Panc1 (cell line): ENCODE data around the gene ASCC2. TPM values are rescaled to one million over a fixed set of nuclear protein-coding genes. Genes with fewer than 3 reads are reported as not detected.

Experiments
- ATAC-seq: fragments of 200-7000 bp; cut with Tn5 transposase; 2 replicates; pipeline ENCODE4 v1.9.1; 2020; ENCODE audit warnings: mild to moderate bottlenecking, moderate library complexity
- BruUV-seq: library from RNA; stranded (reverse); fragments of 400-500 nt; replicated peaks from 2 replicates; lab custom pipeline; 2021; lab: Mats Ljungman, UMichigan
- CTCF ChIA-PET: fragments of 300-600 bp; sonication (Branson Sonifier 250); formaldehyde crosslinking; loops from one replicate; lab custom pipeline; 2022; ENCODE audit warnings: antibody characterized with exemption; lab: Charles Lee
- POLR2A ChIA-PET: fragments of 300-600 bp; sonication (Branson Sonifier 250); formaldehyde crosslinking; loops from one replicate; lab custom pipeline; 2022; ENCODE audit warnings: antibody characterized with exemption; lab: Charles Lee
- DNase-seq: peaks from one replicate; pipeline ENCODE4 v3.0.0-alpha.2; 2010; ENCODE audit warnings: low read depth, low spot score
- H3K27ac ChIP-seq: 2 replicates; pipeline ENCODE4 v1.5.1; 2011; ENCODE audit warnings: mild to moderate bottlenecking, low read length, inconsistent platforms
- H3K27me3 ChIP-seq: fragments of 200-500 bp; sonication (Bioruptor generic); 2 replicates; pipeline ENCODE4 v1.6.0; 2014; ENCODE audit warnings: low read length, inconsistent platforms; ENCODE audit not compliant: control insufficient read depth, insufficient read depth
- H3K36me3 ChIP-seq: fragments of 200-500 bp; sonication (Bioruptor generic); 2 replicates; pipeline ENCODE4 v1.5.1; 2014; ENCODE audit warnings: inconsistent platforms, mild to moderate bottlenecking, low read length, moderate library complexity; ENCODE audit not compliant: control insufficient read depth, insufficient read depth
- H3K4me1 ChIP-seq: 2 replicates; pipeline ENCODE4 v1.5.1; 2011; ENCODE audit warnings: inconsistent platforms, mild to moderate bottlenecking, low read length, moderate library complexity; ENCODE audit not compliant: control insufficient read depth, insufficient read depth
- H3K4me3 ChIP-seq, 2 experiments: 2 replicates each; pipeline ENCODE4 v1.5.1; 2011 to 2012; ENCODE audit warnings: low read depth in 2 of 2, low read length in 2 of 2, mild to moderate bottlenecking in 2 of 2, inconsistent platforms in 1 of 2, moderate library complexity in 1 of 2
- H3K9me3 ChIP-seq: fragments of 200-500 bp; sonication (Bioruptor generic); 2 replicates; pipeline ENCODE4 v1.5.1; 2014; ENCODE audit warnings: low read depth, mild to moderate bottlenecking, inconsistent platforms, low read length, moderate library complexity; ENCODE audit not compliant: control insufficient read depth, insufficient read depth
- POLR2AphosphoS5 ChIP-seq: IDR thresholded peaks from 2 replicates; pipeline ENCODE4 v1.6.1; 2012; ENCODE audit warnings: mild to moderate bottlenecking, low read depth, low read length, moderate library complexity
- SIN3A ChIP-seq: IDR thresholded peaks from 2 replicates; pipeline ENCODE4 v1.6.1; 2012; ENCODE audit warnings: low read depth, mild to moderate bottlenecking, low read length, moderate library complexity, borderline replicate concordance; ENCODE audit not compliant: insufficient read depth
- TCF7L2 ChIP-seq: IDR thresholded peaks from 2 replicates; pipeline ENCODE4 v1.6.1; 2011; ENCODE audit warnings: mild to moderate bottlenecking, low read depth, low read length, inconsistent platforms
- in situ Hi-C: cut with HindIII; loops from 2 replicates; pipeline ENCODE4 v1.10.0; 2016; ENCODE audit warnings: low sequenced_read_pairs, low pct_unique_long_range_greater_than_20kb
- intact Hi-C: fragments of 100-400 bp; cut with micrococcal nuclease; formaldehyde crosslinking; loops from one replicate; pipeline ENCODE4 v1.10.0; 2022; ENCODE audit not compliant: unreplicated experiment
- total RNA-seq: library from RNA; stranded (reverse); gene quantifications from one replicate; pipeline ENCODE4 v1.2.1, GENCODE V29; 2021; ENCODE audit not compliant: unreplicated experiment
- TF ChIP-seq, protein P1 (sequence below), 2 experiments: IDR thresholded peaks; 2 replicates each; pipeline ENCODE4 v1.6.1; 2011 to 2012; ENCODE audit warnings: low read depth in 2 of 2, control low read depth in 1 of 2, low read length in 1 of 2, mild to moderate bottlenecking in 1 of 2, moderate library complexity in 1 of 2; ENCODE audit not compliant: insufficient read depth in 1 of 2
- TF ChIP-seq, protein P2 (sequence below): fragments of 450-650 bp; IDR thresholded peaks from 2 replicates; pipeline ENCODE4 v1.5.1; 2017; ENCODE audit warnings: mild to moderate bottlenecking

The ASCC2 gene
- total RNA-seq, 1 experiment from 2014 or later, result 52.0 TPM

DNA sequence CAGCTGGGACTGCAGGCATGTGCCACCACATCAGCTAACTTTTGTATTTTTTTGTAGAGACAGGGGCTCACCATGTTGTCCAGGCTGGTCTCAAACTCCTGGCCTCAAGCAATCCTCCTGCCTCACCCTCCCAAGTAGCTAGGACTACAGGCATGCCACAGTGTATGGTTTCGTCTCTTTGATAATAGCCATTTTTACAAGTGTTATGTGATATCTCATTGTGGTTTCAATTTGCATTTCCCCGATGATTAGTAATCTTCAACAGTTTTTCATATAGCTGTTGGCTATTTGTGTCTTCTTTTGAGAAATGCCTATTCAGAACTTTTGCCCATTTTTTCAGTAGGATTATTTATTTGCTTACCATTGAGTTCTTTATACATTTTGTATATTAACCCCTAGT lies 35.9 kb upstream of the ASCC2 start:
- no peaks in the 10 kb centered on the region for H3K27me3 ChIP-seq
- TF ChIP-seq SIN3A (no peak), TCF7L2 (no peak), POLR2AphosphoS5 (no peak)
- TF ChIP-seq, protein P1, sequence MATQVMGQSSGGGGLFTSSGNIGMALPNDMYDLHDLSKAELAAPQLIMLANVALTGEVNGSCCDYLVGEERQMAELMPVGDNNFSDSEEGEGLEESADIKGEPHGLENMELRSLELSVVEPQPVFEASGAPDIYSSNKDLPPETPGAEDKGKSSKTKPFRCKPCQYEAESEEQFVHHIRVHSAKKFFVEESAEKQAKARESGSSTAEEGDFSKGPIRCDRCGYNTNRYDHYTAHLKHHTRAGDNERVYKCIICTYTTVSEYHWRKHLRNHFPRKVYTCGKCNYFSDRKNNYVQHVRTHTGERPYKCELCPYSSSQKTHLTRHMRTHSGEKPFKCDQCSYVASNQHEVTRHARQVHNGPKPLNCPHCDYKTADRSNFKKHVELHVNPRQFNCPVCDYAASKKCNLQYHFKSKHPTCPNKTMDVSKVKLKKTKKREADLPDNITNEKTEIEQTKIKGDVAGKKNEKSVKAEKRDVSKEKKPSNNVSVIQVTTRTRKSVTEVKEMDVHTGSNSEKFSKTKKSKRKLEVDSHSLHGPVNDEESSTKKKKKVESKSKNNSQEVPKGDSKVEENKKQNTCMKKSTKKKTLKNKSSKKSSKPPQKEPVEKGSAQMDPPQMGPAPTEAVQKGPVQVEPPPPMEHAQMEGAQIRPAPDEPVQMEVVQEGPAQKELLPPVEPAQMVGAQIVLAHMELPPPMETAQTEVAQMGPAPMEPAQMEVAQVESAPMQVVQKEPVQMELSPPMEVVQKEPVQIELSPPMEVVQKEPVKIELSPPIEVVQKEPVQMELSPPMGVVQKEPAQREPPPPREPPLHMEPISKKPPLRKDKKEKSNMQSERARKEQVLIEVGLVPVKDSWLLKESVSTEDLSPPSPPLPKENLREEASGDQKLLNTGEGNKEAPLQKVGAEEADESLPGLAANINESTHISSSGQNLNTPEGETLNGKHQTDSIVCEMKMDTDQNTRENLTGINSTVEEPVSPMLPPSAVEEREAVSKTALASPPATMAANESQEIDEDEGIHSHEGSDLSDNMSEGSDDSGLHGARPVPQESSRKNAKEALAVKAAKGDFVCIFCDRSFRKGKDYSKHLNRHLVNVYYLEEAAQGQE (IDR thresholded peaks at IDR 0.05; ENCODE audit: insufficient read depth in 1 of 2, low read depth in 2 of 2, low read length in 1 of 2), result no peak
- TF ChIP-seq, protein P2, sequence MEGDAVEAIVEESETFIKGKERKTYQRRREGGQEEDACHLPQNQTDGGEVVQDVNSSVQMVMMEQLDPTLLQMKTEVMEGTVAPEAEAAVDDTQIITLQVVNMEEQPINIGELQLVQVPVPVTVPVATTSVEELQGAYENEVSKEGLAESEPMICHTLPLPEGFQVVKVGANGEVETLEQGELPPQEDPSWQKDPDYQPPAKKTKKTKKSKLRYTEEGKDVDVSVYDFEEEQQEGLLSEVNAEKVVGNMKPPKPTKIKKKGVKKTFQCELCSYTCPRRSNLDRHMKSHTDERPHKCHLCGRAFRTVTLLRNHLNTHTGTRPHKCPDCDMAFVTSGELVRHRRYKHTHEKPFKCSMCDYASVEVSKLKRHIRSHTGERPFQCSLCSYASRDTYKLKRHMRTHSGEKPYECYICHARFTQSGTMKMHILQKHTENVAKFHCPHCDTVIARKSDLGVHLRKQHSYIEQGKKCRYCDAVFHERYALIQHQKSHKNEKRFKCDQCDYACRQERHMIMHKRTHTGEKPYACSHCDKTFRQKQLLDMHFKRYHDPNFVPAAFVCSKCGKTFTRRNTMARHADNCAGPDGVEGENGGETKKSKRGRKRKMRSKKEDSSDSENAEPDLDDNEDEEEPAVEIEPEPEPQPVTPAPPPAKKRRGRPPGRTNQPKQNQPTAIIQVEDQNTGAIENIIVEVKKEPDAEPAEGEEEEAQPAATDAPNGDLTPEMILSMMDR, result no peak
- no peaks in the 10 kb centered on the region for H3K4me1 ChIP-seq
- H3K36me3 ChIP-seq, result no peaks in the 10 kb centered on the region
- CTCF ChIA-PET, result no interaction called here
- in situ Hi-C loops, result no loop called here
- H3K4me3 ChIP-seq, result no peak overlapping the region
- POLR2A ChIA-PET, result no interaction called here
- no peak overlapping the region for H3K27ac ChIP-seq
- ATAC-seq, result no peak
- intact Hi-C loops, result no loop called here
- no peak for DNase-seq
- H3K9me3 ChIP-seq, result no peaks in the 10 kb centered on the region
- BruUV-seq, result no TSS peak

DNA sequence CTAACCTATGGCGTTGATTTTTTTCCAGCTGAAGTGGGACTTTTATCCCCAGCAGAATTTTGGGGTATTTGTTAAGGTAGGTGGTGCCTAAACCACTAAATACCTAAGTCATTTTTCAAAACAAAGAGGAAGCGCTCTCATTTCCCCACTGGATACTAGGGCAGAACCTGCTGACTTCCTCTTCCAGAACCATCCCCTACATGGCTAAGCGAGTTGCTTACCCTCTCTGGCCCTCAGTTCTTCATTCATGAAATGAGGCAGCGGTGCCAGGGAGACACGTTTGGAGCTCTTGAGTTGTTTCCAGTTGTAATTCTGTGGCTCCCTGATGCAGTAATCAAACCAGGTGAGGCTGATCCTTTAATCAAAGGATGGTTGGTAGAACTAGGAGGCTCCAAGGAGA lies 34.9 kb upstream of the ASCC2 start:
- Histone ChIP-seq H3K4me3 (no peak overlapping the region), H3K36me3 (no peaks in the 10 kb centered on the region), H3K9me3 (no peaks in the 10 kb centered on the region), H3K4me1 (no peaks in the 10 kb centered on the region), H3K27me3 (no peaks in the 10 kb centered on the region), H3K27ac (no peak overlapping the region)
- DNase-seq (no peak), ATAC-seq (no peak)
- intact Hi-C loops, result no loop called here
- CTCF ChIA-PET, result no interaction called here
- no TSS peak for BruUV-seq
- in situ Hi-C loops, result no loop called here
- POLR2A ChIA-PET, result no interaction called here
- TF ChIP-seq POLR2AphosphoS5 (no peak), SIN3A (no peak), TCF7L2 (no peak)
- TF ChIP-seq, protein P1 (IDR thresholded peaks at IDR 0.05; ENCODE audit: insufficient read depth in 1 of 2, low read depth in 2 of 2, low read length in 1 of 2), result no peak
- TF ChIP-seq, protein P2, result no peak
